ENCODE results near the gene SDK2.

Gene SDK2

GRCh38 chr17:73548620-73549311, 95.5 kb downstream of the SDK2 start:
- no peaks in the 10 kb centered on the region for H3K36me3 Mint-ChIP-seq

DNA sequence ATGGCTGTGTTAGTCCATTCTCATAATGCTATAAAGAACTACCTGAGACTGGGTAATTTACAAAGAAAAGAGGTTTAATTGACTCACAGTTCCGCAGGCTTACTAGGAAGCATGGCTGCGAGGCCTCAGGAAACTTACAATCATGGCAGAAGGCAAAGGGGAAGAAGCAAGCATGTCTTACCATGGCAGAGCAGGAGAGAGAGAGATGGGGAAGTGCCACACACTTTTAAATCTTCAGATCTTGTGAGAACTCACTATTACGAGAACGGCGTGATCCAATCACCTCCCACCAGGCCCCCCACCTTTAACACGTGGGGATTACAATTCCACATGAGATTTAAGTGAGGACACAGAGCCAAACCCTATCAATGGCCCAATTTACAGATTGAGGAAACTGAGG, 96.5 kb downstream of the SDK2 start:
- Mint-ChIP-seq H3K27me3 (no peaks in the 10 kb centered on the region), H3K36me3 (no peaks in the 10 kb centered on the region), H3K4me3 (no peak overlapping the region), H3K27ac (peak overlapping the region; percentile 33), H3K4me1 (peaks cover 37 to 66% of the 10 kb centered on the region in 2 donors), H3K9me3 (no peaks in the 10 kb centered on the region)
- ATAC-seq (replicated peaks) (no peak), DNase-seq (no peak)

More at GRCh38 chr17:73548620-73549311, 95.5 kb downstream of the SDK2 start:
- peaks cover 39 to 69% of the 10 kb centered on the region in 2 donors for H3K4me1 Mint-ChIP-seq
- DNase-seq (no peak), ATAC-seq (replicated peaks) (no peak)
- H3K27me3 Mint-ChIP-seq, result no peaks in the 10 kb centered on the region
- H3K4me3 Mint-ChIP-seq, result no peak overlapping the region
- H3K9me3 Mint-ChIP-seq, result no peaks in the 10 kb centered on the region
- H3K27ac Mint-ChIP-seq, result no peak overlapping the region

DNA sequence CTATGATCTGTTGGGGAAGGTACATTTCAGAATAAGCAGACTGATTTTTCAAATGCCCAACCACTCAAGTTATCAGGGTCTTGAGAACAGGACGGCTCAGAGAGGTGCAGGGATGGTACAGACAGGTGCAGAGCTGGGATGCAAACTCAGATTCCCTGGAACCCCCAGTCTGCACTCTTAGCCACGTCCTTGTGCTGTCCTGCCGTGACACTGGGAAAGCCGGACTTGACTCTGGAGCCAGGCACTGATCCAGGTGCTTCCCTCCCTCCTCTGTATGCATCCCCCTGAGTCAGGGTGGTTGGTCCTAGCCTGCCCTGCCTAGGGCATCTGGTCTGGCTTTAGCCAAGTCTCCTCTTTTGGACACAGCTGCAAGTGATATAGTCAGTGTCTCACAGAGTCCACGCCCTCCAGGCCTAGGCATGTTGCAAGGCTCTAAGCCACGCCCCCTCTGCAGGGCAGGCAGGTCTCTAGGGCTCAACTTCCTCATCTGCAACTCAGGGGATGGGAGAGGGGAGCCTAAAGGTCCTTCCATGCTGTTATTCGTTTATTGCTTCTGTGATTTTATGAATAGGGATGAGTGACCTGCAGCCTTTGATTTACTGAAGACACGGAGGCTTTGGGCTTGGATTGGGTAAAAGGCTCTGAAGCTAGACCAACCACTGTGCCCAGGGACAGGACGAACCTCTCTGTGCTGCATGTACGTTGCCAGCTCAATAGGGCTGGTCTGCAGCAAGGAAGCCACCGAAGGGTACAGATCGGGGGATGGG, 97.3 kb downstream of the SDK2 start:
- no peak overlapping the region for H3K4me3 Mint-ChIP-seq
- no peak overlapping the region for H3K27ac Mint-ChIP-seq
- peak; percentile 63 for DNase-seq

DNA sequence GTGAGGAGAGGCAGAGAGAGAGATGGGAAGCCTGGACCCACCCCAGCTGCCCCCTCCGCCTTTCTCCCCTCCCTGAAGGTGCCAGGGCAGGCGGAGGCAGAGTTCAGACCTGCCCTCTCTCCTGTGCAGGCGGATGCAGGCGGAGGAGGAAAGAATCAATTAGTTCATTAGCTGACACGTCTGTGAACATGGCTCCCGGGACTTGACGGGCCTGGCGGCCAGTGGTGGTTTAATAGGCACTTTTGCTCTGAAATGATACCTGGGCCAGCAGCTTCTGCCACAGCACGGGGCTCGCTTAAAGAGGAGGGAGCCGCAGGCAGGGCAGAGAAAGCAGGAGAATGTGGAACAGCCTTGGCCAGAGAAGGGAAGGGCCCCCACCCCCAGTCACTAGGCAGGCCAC, 98.1 kb downstream of the SDK2 start:
- Mint-ChIP-seq H3K4me1 (peaks cover 30 to 59% of the 10 kb centered on the region in 2 donors), H3K27me3 (no peaks in the 10 kb centered on the region), H3K9me3 (no peaks in the 10 kb centered on the region), H3K27ac (no peak overlapping the region), H3K4me3 (no peak overlapping the region), H3K36me3 (peaks cover 0 to 2% of the 10 kb centered on the region in 2 donors)
- DNase-seq (no peak), ATAC-seq (replicated peaks) (no peak)

More for the DNA sequence above, 97.3 kb downstream of the SDK2 start:
- peaks cover 35 to 65% of the 10 kb centered on the region in 2 donors for H3K4me1 Mint-ChIP-seq
- peak; percentile 90 to 92 for ATAC-seq (replicated peaks)
- H3K27me3 Mint-ChIP-seq, result no peaks in the 10 kb centered on the region
- peaks cover 0 to 2% of the 10 kb centered on the region in 2 donors for H3K36me3 Mint-ChIP-seq
- no peaks in the 10 kb centered on the region for H3K9me3 Mint-ChIP-seq

DNA sequence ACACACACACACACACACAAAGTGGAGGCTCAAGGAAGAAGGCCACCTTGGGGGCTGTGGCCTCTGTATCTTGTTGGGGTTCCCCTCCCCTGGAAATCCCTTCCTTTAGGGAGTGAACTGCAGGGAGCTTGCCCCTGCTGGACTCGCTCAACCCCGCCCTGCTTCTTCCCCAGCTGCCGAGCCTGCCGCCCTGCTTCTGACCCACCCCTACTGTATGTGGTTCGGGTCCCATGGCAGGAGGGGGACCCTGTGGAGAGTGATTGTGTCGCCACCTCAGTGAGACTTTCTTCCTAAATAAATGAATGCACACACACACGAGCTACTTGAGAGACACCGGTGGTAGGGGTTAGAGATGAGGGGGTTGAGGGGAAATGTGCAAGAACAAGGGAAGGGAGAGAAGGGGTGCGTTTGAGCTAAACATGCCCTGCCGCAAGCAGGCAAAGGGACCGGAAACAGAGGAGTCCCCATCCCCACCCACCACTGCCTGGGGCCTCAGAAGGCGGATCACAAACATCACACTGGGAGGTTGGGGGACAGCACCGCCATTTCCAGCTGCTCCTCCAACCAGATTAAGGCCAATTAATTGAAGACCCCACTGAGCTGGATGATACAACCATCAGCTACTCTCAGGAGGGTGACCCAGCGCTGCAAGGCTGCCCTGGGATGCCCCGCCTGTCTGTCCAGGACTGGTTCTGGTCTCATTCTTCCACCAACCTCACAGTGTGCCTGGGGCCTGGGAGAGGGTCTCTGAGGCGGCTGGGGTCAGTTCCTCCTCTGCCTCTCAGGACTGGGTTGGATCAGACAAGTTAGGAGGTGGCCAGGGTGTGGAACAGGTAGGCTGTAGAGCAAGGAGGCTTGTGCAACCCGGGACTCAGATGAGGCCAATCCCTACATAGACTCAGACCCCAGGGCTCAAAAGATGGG, 98.9 kb downstream of the SDK2 start:
- Mint-ChIP-seq H3K9me3 (no peaks in the 10 kb centered on the region), H3K36me3 (peaks cover 0 to 2% of the 10 kb centered on the region in 2 donors), H3K27ac (no peak overlapping the region), H3K4me3 (no peak overlapping the region), H3K4me1 (peaks cover 28 to 51% of the 10 kb centered on the region in 2 donors), H3K27me3 (no peaks in the 10 kb centered on the region)
- DNase-seq, result no peak
- ATAC-seq (replicated peaks), result no peak

DNA sequence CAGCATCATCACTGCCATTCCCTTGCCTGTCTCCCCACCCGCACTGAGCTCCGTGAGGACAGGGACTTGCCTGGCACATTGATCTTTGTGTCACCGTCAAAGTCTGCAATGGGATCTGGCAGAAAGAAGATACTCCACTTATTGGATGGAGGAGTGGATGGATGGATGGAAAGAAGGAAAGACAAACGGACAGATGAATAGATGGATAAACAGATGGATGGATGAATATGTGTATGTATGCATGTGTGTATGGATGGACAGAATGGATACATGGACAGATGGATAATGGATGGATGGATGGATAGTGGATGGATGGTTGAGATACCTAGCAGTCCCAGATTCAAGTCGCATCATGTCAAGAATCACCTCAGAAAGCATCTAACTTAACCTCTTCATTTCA, 99.9 kb downstream of the SDK2 start:
- no peak for DNase-seq
- H3K36me3 Mint-ChIP-seq, result peaks cover 0 to 2% of the 10 kb centered on the region in 2 donors
- H3K9me3 Mint-ChIP-seq, result no peaks in the 10 kb centered on the region
- no peak overlapping the region for H3K4me3 Mint-ChIP-seq
- H3K27me3 Mint-ChIP-seq, result no peaks in the 10 kb centered on the region
- H3K27ac Mint-ChIP-seq, result no peak overlapping the region
- no peak for ATAC-seq (replicated peaks)
- peaks cover 22 to 46% of the 10 kb centered on the region in 2 donors for H3K4me1 Mint-ChIP-seq

GRCh38 chr17:73542323-73542722, 101.9 kb downstream of the SDK2 start:
- DNase-seq (no peak), ATAC-seq (replicated peaks) (no peak)
- Mint-ChIP-seq H3K4me3 (no peak overlapping the region), H3K36me3 (peaks cover 0 to 2% of the 10 kb centered on the region in 2 donors), H3K4me1 (peaks cover 13 to 34% of the 10 kb centered on the region in 2 donors), H3K27ac (no peak overlapping the region), H3K9me3 (no peaks in the 10 kb centered on the region), H3K27me3 (no peaks in the 10 kb centered on the region)

GRCh38 chr17:73541561-73541981, 102.7 kb downstream of the SDK2 start:
- Mint-ChIP-seq H3K4me3 (no peak overlapping the region), H3K36me3 (peaks cover 0 to 2% of the 10 kb centered on the region in 2 donors), H3K27me3 (no peaks in the 10 kb centered on the region), H3K27ac (no peak overlapping the region), H3K9me3 (no peaks in the 10 kb centered on the region), H3K4me1 (peaks cover 8 to 34% of the 10 kb centered on the region in 2 donors)
- ATAC-seq (replicated peaks) (no peak), DNase-seq (no peak)

DNA sequence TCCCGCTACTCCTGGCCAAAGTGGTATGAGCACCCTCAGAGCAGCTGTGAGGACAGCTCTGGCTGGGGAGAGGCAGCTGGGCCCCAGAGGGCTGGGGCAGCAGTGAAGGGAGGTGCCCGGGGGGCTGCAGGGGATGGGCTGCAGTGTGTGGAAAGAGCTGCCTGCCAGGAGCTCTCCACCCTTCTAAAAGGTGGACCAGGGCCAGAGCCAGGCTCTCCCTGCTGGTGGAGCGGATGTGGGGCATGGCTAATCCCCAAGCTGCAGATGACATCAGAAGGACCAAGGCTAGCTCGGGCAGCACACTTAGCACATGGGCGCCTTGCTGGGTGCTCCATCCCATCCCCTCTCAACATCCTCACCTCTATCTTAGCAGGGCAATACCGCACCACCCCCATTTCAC, 103.1 kb downstream of the SDK2 start:
- Mint-ChIP-seq H3K9me3 (no peaks in the 10 kb centered on the region), H3K27ac (no peak overlapping the region)
- ATAC-seq (replicated peaks), result no peak

DNA sequence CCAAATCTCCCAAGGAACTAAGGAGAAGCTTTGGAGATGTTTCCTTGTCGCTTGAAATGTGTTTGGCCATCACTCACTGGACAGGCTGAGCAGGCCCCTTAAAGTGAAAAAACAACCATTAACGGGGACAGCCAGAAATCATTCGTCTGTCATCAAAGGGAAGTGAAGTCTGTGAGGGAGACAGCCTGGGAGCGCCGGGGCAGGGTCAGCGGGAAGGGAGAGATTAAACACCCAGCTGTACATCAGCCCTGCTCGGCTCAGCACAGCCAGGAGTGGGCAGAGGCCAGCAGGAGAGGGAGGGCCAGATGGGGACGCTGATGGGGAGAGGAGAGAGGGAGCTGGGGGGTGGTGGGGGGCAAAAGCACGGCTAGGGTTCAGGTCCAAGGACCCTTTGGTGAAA, 105.1 kb downstream of the SDK2 start:
- no peaks in the 10 kb centered on the region for H3K27me3 Mint-ChIP-seq
- no peak overlapping the region for H3K4me3 Mint-ChIP-seq
- DNase-seq, result no peak
- no peaks in the 10 kb centered on the region for H3K9me3 Mint-ChIP-seq
- no peak overlapping the region for H3K27ac Mint-ChIP-seq
- peaks cover 11 to 32% of the 10 kb centered on the region in 2 donors for H3K4me1 Mint-ChIP-seq
- H3K36me3 Mint-ChIP-seq, result peaks cover 0 to 2% of the 10 kb centered on the region in 2 donors
- no peak for ATAC-seq (replicated peaks)

More for the DNA sequence above, 103.1 kb downstream of the SDK2 start:
- Mint-ChIP-seq H3K27me3 (no peaks in the 10 kb centered on the region), H3K4me1 (peaks cover 10 to 33% of the 10 kb centered on the region in 2 donors), H3K36me3 (peaks cover 0 to 2% of the 10 kb centered on the region in 2 donors), H3K4me3 (no peak overlapping the region)
- no peak for DNase-seq

DNA sequence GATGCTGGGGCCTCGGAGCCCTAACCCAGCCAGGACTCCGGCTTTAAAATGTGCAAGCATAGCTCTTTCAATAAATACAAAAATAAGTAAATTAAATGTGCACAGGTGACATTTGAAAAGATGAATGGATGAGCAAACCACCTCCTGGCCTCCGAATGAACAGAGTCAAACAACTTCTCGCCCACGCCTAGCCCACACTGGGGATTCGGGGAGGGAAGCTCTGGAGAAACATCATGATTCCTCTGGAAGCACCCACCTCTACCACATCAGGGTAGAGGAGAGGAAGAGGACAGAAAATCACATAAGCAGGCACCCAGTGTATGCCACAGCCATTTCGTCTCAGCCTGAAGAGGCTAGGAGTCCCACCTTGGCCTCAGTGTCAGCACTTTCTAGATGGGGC, 105.8 kb downstream of the SDK2 start:
- no peak overlapping the region for H3K4me3 Mint-ChIP-seq
- no peak overlapping the region for H3K27ac Mint-ChIP-seq
- no peaks in the 10 kb centered on the region for H3K9me3 Mint-ChIP-seq
- H3K27me3 Mint-ChIP-seq, result no peaks in the 10 kb centered on the region
- H3K4me1 Mint-ChIP-seq, result peaks cover 13 to 34% of the 10 kb centered on the region in 2 donors
- no peak for DNase-seq
- ATAC-seq (replicated peaks), result no peak
- peaks cover 0 to 2% of the 10 kb centered on the region in 2 donors for H3K36me3 Mint-ChIP-seq

DNA sequence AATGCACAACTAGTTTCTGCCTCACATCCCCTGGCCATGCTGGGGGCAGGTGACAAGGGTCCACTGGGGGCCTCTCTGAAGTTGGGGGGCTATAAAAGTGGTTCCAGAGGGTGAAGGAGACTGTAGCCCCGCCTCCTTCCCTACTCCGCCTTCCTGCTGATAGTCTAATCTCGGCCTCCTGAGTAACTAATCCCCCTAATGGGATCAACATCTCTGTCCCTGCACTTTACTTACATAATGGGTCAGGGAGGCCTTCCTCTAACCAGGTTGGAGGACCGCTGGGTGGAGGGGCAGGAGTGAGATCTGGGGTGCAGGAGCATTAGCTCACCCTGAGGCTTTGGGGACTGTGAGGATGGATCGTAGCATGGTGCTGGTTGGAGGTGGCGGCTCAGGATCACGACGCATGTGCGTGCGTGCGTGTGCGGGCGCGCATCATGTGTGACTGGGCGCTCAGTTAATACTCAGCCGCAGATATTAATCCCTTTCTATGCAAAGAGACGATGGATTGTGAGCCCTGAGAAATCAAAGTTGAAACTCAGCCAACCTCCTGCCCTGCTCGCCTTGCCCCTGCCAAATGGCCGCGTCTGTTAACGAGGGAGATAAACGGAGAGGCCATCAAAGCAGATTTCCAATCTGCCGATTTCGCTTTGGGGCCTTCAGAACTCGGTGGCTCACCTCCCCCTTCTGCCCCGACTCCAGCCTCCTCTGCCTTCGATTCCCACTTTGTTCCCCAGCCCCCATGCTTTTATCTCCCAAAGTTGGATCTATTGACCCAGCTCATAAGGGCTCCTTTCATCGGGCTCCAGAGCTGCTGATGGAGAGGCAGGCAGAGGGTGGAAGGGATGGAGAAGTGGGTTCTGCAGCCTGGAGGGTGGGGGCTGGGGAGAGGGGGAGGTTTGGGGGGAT, 107.3 kb downstream of the SDK2 start:
- no peak for DNase-seq
- H3K9me3 Mint-ChIP-seq, result no peaks in the 10 kb centered on the region
- no peak overlapping the region for H3K27ac Mint-ChIP-seq
- peaks cover 13 to 34% of the 10 kb centered on the region in 2 donors for H3K4me1 Mint-ChIP-seq
- H3K36me3 Mint-ChIP-seq, result no peaks in the 10 kb centered on the region
- H3K4me3 Mint-ChIP-seq, result no peak overlapping the region
- no peaks in the 10 kb centered on the region for H3K27me3 Mint-ChIP-seq
- ATAC-seq (replicated peaks), result no peak

- H3K27ac Mint-ChIP-seq, result no peak overlapping the region
- H3K27me3 Mint-ChIP-seq, result no peaks in the 10 kb centered on the region
- H3K4me3 Mint-ChIP-seq, result no peak overlapping the region
- H3K4me1 Mint-ChIP-seq, result peaks cover 13 to 45% of the 10 kb centered on the region in 2 donors
- ATAC-seq (replicated peaks) (no peak), DNase-seq (no peak)
- H3K36me3 Mint-ChIP-seq, result no peaks in the 10 kb centered on the region
- H3K9me3 Mint-ChIP-seq, result no peaks in the 10 kb centered on the region
These were observed 108.5 kb downstream of the SDK2 start for GRCh38 chr17:73535746-73536145.

All from stimulated activated naive B cell treated with anti-CD40 and anti-IgM and Interleukin-4, amounts not matched to agents 10 μg/mL and 1 μg/mL and 100 μg/mL, for 72 hours (primary cell).